ENCODE results near the gene CITED2.
A peak's percentile ranks its signal among the peaks of the same experiment; 100 is the strongest.
"Not testable (repeated sequence)": the region's sequence is repeated elsewhere in the genome, so short reads cannot be mapped to it uniquely, and the experiment has no call there.

The CITED2 gene, protein sequence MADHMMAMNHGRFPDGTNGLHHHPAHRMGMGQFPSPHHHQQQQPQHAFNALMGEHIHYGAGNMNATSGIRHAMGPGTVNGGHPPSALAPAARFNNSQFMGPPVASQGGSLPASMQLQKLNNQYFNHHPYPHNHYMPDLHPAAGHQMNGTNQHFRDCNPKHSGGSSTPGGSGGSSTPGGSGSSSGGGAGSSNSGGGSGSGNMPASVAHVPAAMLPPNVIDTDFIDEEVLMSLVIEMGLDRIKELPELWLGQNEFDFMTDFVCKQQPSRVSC

DNA sequence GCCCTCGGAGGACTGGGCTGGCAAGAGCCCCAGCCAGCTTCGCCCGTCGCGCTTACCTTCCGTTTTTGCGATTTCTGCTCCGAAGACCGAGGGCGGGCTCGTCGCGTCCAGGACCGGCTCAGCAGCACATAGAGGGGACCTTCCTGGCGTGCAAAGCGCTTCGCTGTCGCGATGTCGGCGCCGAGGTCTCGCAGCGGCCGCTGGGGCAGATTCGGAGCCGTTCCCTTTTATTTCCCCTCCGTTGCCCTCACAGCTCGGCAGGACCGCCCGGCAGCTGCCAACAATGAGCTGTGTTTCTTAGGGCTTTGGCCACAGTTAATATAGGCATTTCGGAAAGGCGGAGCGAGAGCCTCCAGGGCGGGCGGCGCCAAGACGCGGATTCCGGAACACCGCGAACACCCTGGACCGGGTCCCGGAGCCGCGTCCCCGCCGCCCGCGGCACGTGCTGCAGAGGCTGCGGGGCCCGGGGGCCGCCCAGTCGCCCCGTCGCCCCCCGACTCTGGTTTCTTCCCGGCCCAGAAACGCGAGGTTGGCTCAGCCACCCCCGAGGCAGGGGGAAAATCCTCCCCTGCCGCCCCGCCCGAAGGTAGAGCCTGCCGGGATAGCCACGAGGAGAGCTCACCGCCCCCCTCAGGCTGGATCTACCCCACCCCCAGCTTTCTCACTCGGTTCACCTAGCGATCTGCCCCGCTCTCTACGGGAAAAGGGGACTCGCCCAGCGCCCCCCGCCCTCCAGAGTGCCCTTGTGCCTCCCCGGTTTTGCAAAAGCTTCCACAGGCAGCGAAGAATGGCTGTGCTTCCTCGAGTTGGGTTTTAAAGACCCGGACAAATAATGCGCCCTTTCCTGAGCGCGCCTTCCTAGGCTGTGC is at the start of gene CITED2:
TSS of gene CITED2 (minus strand) at position 292 of the 869 bp plus-strand sequence. CDS start 704 bp downstream, outside the sequence.
- DNase-seq (ENCODE audit: low read depth), result peak; percentile 89

GRCh38 chr6:139423037-139423703 is 48.7 kb upstream of the CITED2 start:
- DNase-seq (ENCODE audit: low read depth), result no peak

GRCh38 chr6:139422105-139423036 is 47.9 kb upstream of the CITED2 start:
- DNase-seq (ENCODE audit: low read depth), result no peak

- no peak for DNase-seq (ENCODE audit: low read depth)
Measured at GRCh38 chr6:139418481-139419132, 44.2 kb upstream of the CITED2 start.

DNA sequence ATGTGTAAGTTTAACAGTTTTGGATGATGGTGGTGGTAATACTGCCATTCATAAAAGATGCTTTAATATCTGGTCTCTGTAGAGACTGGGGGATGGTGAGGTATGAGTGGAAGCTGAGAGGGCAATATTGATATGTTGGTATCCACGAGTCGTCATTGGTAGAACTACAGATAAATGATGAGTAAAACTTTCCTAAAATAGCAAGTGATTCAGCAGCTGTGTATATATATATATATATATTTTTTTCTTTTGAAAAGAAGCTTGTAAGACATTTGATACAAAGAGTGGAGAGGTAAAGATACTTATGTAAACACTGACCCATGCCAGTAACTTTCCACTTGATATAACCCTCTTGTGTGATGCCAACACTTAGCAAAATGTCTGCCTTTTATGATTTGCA is 41.7 kb upstream of the CITED2 start:
- DNase-seq (ENCODE audit: low read depth), result no peak

DNA sequence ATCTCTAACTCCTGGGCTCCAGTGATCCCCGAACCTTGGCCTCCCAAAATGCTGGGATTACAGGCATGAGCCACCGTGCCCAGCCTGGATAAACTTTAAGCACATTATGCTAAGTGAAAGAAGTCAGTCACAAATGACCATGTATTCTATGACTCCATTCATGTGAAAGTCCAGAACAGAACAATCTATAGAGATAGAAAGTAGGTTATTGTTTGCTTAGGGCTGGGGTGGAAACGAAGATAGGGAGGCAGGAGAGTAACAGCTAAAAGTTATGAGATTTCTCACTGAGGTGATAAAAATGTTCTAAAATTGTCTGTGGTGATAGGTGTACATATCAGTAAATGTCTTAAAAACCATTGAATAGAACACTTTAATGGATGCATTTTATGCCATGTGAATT is 40.9 kb upstream of the CITED2 start:
- no peak for DNase-seq (ENCODE audit: low read depth)

GRCh38 chr6:139412103-139412502 is 37.7 kb upstream of the CITED2 start:
- DNase-seq (ENCODE audit: low read depth), result not testable (repeated sequence)

GRCh38 chr6:139409026-139409425 is 34.6 kb upstream of the CITED2 start:
- DNase-seq (ENCODE audit: low read depth), result no peak

GRCh38 chr6:139407718-139408222 is 33.3 kb upstream of the CITED2 start:
- DNase-seq (ENCODE audit: low read depth), result no peak

DNA sequence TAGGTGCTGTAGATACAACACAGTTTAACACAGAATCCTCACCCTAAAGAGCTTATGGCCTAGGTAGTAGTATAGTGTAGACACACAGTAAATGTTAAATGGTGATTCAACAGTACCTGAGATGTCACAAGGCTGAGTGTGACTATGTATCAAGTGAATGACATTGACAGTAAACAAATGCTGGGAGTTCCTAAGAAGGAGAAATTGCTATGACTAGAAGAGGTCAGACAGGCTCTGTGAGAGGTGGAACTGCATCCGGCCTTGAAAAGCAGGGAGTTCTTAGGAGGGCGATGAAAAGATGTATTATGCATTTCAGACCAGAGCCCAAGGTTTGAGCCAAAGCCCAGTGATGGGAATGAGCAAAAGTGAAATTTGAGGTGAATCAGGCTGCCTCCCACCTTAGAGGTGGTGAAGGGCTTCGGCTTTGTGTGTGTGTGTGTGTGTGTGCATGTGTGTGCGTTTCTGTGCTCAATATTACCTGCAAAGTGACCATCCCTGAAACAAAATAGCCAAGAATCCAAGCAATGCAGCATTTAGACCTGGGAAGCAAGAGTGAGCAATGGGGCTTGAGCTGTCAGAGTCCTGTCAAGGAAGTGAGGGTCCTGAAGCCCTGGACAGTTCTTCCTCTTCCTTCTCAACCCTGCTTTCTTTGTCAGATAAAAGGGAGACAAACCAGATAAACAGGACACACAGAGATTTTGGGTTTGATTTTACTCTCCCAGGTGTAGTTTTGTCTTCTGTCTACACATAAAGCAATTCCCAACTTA is 32.3 kb upstream of the CITED2 start:
- DNase-seq (ENCODE audit: low read depth), result no peak

DNA sequence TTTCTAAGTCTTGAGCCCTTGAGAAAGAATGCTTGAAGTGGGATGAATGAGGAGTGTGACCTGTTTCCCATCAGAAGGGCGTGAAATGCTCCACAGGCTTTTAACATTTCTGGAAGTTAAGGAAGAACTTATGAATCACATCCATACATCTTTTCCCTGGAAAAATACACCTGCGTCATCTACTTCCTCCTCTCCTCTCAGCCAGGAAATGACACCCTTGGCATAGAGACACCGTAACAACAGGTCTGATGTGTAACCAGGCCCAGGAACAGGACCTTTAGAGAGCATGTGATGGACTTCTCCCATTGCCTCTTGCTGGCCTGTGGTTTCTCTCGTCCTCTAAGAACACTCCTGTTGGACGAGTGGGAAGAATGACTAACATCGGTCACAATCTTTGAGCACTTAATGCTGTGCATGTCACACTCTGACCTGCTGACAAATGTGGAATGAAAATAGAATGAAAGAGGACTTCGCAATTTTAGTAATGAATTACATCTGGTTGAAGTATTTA is 28.5 kb upstream of the CITED2 start:
- no peak for DNase-seq (ENCODE audit: low read depth)

- DNase-seq (ENCODE audit: low read depth), result no peak
Measured at GRCh38 chr6:139398658-139399057, 24.2 kb upstream of the CITED2 start.

DNA sequence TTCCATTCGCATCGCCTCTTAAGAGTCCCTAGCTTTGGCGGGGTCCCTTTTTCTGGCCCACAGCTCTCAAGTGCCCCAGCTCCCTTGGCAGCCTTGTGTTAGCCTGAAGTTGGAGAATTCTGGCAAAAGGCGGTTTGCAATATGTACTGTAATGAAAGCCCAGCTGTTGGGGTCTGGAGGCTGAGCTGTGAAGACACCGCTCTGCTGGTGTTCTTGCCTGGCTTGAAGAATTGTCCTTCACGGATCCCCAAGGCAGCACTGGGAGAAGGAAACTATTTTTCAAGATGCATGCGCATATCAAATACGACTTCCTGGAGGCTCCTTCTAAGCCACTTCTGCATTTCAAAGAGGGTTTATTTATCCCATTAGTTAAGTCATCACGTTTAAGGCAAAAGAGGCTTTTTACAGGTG is 21.4 kb upstream of the CITED2 start:
- no peak for DNase-seq (ENCODE audit: low read depth)

GRCh38 chr6:139395371-139395770 is 20.9 kb upstream of the CITED2 start:
- DNase-seq (ENCODE audit: low read depth), result no peak

- DNase-seq (ENCODE audit: low read depth), result no peak
Measured at GRCh38 chr6:139394027-139394649, 19.7 kb upstream of the CITED2 start.

GRCh38 chr6:139392794-139393193 is 18.3 kb upstream of the CITED2 start:
- DNase-seq (ENCODE audit: low read depth), result no peak

DNA sequence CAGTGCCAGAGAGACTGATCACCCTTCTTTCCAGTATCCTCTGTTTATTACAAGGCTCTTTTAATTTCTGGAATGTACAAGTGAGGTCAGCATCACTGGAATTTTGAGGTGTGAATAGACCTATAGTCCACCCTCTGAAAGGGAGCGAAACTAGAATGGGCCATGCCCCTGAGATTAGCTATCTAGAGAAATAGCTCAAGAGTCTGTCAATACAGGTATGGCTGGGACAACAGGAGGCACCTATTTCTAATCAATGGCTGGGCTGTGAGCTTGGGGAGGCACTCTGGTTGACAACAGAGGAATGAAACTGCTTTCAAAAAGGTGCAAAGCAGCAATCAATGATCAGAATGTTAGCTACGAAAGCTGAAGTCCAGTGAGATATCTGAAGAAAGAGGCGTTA is 17.3 kb upstream of the CITED2 start:
- no peak for DNase-seq (ENCODE audit: low read depth)

- DNase-seq (ENCODE audit: low read depth), result no peak
Measured at GRCh38 chr6:139390447-139390846, 16.0 kb upstream of the CITED2 start.

DNA sequence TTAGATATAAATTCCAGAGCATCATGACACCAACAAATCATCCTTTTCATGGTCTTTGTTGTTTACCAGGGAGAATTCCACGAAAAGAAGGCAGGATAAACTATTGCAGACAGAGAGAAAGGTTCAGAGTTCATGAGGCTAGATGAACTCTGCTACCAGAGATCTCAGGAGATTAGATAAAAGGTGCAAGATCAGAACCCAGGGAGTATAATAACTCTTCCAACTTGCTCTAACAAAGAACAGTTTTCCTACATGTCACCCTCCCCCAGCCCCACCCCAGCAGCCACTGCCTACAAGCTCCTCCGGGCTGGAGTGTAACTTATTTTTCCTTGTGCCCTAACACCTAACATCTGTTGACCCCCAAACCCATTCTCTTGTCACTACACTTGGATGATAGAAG is 13.9 kb upstream of the CITED2 start:
- DNase-seq (ENCODE audit: low read depth), result no peak

Data from activated gamma-delta T cell treated with anti-CD3 and anti-CD28 coated beads, Interleukin-2, amount 50 U/mL, for 16 hours (primary cell).